Measurements from ENCODE around the gene ZNF827.
A peak's percentile ranks its signal among the peaks of the same experiment; 100 is the strongest.
"Not testable (repeated sequence)": the region's sequence is repeated elsewhere in the genome, so short reads cannot be mapped to it uniquely, and the experiment has no call there.

ZNF827 gene

DNA sequence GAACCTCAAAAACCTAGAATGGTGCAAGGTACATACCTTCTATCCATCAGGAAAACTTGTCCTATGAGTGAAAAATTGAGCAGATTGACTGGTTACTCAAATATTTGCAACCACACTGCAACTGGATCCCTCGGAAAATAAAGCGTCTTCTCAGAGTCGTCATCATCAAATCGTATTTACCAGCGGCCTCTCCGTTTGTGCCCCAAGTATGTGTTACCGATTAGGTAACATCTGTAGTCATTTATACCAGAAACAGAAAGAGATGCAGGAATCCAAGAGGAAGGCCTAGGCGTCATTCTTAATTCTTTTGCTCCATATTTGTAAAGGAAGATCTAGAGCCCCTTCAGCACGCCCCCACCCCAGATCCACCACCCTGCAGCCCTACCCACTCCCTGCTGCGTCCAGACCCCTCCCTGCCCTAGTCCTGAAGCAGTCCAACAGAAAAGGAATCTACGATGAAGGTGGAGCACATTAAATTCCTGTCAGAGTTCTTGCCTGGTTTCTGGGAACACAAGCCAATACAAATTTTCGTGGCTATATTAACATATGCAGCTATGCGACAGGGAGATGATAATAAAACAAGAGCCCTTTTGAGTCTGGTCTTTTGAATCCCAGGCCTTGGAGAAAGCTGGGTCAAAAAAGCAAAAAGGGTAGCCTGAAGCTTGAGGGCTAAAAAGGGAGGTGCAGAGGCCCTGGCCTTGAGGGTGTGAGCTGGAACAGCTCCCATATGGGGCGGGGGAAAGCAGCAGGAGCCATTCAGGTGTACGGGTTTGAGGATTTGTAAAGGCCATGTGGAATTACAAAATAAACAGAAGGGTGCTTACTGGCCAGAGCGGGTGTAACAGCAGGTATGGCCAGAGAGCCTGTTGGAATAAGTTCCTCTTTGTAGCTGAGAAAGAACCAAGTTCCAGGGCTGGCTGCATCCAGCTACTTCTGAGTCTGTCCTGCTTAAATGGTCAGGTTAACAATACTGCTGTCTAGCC lies 77.0 kb downstream of the ZNF827 start:
- no peak for DNase-seq

DNA sequence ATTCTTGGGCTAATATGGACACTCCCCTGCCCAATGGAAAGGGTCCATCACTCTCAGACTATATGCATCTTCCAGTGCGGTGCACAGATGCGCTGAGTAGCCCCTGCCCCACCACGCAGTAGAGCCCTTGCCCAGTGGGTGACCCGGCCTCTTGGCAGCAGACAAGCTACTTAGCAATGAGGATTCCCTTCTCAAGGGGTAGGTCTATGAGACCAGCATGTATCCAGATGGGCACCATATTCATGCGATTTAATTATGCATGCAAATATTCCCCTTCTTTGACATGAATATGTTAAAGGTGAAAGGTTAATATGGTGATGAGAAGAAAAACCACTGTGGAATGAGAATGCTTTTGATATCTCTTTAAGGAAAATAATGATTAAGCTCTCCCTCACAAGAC lies 77.7 kb downstream of the ZNF827 start:
- no peak for DNase-seq

DNA sequence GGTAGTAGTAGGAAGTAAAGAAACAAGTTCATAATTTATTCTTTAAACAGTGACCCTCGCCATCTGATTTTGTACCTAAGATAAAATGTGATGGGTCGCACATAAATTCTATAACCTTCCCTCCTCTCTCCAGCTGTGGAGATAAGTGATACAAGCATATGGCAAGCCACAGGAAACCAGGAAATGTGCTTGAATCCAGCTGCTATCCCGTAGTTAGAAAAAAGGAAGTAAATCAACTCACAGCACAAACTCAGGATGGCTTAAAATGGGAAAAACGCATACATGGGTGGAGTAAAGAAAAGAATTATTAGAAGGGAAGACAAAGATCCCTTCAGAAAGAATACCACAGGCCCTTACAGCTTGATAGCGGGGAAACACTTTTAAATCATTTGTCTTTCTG lies 78.2 kb downstream of the ZNF827 start:
- DNase-seq = no peak

DNA sequence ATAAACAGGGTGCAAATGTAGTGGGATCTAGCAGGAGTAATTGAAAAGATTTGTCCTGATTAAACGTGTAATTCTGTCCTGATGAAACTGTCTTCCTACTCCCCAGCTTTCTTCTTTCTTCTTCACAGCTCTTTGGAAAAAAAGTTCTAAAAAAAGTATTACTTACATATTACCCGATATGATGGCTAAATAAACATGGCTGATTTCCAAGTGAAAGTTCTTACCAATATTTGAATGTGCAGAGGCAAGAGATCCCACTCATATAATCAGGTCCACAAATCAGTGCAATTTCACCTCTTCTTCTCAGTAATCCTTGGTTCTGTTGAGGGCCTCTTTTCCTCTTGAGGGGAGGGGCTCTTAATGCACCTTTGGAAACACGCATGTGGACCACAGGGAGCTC lies 78.7 kb downstream of the ZNF827 start:
- no peak for DNase-seq

DNA sequence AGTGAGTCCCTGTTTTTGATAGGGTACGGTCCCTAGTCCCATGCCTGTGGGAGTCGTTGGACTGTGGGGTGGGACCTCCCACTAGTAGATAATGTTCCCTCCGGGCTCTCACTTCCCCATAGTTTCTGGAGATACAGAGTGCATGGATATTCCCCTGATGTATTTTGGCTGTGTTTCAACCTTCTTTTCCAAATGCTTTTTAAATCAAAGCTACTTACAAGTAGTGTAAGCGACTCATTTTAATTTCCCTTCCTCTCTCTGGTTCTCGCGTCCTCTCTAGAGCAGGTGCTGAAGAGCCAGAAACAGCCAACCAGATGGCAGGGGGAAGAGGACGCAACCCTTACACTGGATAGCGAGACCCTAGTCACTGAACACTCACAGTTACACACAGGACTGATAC lies 79.2 kb downstream of the ZNF827 start:
- no peak for DNase-seq

DNA sequence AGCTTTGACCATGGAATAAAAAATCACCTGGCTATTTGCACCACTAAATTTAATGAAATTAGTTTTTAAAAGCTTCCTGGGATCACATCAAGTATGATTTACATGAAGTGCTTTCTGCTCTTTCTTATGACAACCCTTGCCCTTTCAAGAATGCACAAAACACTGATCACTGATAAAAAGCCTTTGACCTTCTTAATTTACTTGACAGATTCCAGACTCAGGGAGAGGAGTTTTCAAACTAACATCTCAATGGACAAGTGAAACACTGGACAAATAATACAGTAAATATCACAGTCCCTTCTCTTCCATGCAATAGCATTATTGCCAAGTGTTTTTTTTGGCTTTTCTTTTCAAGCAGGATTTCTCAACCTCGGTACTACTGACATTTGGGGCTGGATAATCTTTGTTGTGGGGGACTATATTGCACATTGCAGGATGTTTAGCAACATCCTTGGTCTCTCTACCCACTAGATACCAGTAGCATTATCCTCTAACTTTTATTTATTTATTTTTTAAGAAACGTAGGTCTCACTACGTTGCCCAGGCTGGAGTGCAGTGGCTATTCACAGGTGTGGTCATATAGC lies 86.3 kb downstream of the ZNF827 start:
- DNase-seq = no peak

DNA sequence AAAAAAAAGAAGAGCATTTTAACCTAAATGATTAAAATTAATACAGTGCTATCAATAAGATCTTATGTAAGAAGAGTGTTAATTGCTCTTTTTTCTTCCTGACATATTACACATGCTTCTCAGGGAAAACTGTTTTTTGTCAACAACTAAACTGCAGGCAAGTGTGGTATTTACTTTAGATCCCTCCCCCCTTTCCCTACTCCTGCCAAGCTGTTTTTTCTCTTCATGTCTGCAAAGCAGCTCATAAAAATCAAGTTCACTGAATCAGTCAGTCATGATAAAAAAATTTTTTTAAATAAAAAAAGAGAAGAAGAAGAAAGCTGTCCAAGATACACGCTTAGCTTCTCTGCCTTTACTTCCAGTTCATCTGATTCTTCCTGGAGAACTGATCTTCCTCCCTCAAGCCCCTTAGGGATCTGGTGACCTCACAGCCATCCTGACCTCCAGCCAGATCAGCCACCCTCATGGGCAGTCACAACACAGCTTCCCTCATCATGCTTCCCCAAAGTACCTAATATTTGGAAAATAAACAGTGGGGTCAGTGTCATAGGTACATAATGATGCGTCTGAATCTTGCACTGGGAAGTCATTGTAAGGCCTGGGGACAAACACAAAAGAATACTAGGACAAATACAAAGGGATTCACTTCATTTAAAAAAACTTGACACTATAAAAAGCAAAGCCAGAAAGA lies 87.0 kb downstream of the ZNF827 start:
- no peak for DNase-seq

DNA sequence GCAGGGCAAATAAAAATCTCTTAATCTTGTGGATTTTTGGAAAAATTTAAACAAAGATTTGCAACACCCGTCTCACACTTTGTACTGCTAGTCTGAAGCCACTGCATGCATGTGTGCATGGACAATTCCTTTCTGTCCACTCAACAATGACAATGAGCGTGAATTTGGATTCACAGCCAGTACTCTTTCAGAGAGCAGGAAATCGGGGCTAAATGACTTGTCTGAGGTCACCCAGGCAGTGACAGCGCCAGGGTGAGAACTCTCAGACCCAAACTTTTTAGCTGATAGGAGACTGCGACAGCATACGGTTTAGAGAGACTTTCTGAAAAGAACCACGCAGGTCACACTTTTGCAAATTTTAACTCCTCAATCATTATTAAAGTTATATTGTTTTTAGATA lies 90.9 kb downstream of the ZNF827 start:
- no peak for DNase-seq

DNA sequence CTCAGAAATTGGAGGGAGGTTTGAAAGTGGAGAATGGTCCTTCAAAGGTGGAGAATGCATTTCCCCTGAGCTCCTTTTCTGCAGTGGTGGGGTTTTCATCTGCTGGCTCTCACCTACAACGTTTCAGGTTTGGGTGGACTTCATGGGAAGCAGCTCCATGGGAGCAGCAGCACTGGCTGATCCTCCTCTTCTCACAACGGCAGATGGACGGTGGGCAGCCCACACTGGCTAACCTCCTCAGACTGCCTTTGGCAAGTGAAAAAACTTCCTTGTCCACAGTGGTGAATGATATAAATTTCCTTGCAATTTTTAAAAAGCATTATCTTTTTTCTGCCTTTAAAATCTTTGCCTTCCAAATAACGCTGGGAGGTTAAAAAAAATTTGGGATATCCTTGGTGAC lies 93.5 kb downstream of the ZNF827 start:
- no peak for DNase-seq

DNA sequence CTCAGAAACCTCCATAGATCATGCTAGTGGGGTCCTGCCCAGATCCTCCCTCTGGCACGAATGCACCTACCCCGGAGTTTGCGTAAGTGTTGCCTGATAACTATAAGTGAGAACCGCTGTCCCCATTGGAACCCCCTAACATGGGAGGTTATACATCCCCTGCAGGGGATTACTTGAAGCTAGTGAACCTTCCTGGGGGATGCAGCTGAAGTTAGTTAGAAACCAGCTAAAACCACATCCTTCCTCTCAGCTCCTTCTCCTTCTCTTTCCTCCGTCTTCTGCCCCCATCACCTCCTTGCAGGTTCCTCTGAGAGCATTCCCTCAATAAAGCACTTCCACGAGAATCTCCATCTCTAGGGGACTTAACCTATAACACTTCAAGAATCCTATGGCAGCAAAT lies 95.0 kb downstream of the ZNF827 start:
- no peak for DNase-seq

DNA sequence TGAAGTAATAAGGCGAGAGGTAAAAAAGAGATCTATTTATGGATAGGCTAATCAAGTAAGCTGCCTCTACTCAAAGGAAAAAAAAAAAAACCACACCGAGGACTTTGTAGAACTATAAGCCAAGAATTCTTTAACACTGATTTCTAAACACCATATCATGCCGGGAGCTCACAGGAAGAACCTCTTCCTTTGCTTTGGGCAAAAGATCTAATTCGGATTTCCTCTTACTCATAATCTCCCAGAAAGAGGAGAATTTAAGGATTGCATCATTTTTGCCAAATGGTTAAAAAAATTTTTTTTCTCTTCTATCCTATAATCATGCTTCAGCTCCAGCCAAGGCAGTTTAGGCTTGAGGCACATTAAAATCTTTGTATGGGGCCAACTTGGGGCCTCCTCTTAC lies 95.5 kb downstream of the ZNF827 start:
- no peak for DNase-seq

DNA sequence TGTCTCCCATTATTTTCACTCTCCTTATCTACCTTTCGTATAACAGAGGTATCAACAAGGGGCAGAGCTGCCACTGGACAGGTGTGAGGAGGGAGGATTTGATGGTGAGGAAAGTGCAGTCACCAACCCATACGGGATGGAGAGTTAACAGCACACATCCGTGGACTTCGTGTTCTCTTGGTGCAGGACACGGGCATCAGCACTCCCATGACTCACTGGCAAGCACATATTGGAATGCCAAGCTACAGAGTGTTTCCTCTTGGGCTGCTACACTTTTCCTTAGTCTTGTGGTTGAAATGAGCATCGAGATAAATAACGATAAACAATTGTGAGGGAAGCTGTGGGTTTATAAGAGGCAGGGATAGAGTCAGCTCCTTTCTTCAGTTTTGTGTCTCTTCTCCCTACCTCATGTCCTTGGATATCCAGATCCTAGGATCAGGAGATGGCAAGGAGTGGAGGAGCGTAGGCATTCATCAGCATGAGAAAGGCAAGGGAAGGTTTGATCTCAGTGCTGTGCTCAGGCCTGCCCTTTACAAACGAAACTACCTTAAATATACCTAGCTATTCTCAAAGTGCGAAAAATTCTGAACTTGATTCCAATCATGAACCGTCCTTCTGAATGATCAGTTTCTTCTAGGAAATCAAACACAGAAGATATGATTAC lies 96.3 kb downstream of the ZNF827 start:
- no peak for DNase-seq

DNA sequence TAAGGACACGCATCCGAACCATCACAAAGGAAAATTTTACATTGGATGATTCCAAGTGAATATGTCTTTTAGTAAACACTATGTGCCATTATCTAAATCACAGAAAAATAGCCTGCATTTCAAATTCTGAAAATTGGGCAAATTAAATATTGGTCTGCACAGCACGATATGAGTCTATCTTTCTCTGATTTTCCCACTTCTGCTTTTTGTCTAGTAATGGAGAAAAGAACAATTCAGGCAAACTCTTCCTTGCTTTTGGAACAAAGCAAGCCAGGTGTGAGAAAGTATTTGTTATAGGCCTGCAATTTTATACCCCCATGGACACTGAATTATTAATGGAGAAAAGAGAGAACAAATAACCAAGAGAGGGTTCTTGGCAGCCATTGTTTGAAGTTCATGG lies 97.8 kb downstream of the ZNF827 start:
- no peak for DNase-seq

DNA sequence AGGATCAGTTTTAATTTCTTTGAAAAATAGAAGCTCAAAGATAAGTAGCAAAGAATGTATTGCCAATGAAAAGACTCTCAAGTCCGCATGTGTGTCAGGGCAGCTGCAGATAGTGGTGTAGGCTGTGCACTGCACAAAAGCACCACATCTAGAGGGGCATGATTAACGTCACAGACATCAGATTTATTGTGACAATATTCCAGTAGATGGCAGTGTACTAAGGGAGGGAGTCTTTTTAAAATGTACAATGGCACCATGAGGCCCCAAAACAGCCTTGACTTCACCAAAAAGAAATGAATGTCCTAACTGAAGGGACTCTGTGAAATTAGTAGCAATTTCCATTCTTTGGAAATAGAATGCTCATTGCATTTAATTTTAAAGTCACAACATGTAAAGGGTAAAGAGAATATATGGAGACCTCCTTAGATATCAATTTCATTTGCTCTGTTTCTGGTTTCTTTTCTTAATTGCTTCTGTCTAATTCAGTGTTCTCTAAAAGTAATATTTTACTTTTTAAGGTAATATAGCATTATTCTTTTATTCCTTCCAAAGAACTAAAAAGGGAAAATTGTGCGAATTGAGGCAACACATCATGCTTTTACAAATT lies 98.4 kb downstream of the ZNF827 start:
- DNase-seq = no peak

DNA sequence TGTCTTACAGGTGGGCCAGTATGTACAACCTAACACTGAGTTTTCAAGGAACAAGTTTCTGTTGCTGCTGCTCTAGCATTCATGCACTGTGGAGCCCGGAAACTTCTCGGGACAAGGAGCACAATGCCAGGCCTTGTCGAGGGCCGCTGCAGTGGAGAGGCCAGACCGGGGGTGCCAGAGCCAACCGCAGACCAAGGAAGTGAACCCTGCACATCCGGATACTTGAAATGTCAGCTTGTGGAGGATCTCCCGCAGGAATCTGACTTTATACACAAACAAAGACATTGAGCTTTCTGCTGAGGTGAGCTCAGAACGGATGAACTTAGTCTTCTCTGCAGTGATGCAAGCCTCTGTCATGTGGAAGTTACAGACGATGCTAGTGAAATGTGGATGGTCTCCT lies 99.5 kb downstream of the ZNF827 start:
- DNase-seq = no peak

DNA sequence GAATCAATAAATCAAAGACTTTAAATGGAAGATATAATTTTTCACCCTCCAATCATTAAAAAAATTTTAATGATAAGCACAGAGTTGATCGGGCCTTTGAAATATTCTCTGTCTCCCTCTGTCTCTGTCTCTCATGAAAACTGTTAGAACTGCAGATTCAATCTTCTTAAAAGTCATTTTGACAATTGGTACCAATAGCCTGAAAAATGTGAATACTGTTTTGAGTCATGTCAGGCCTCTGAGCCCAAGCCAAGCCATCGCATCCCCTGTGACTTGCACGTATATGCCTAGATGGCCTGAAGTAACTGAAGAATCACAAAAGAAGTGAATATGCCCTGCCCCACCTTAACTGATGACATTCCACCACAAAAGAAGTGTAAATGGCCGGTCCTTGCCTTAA lies 106.2 kb downstream of the ZNF827 start:
- not testable (repeated sequence) for DNase-seq

DNA sequence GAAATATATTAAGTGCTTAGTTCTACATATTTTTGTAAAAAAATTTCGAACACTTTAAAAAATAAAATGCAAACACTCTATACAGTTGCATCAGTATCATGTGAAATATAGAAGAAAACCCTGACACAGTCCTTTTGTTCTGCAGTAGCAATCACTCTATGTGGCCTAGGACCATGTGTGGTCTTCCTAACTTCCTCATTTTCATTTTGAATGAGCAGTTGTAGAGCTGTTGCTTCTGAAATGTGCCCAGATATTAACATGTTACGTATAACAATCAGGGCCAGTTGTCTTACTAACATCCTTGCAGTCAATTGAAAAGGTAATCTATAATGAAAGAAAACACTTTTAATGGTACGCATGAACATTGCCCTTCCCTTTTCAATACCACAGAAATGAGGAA lies 107.9 kb downstream of the ZNF827 start:
- no peak for DNase-seq

DNA sequence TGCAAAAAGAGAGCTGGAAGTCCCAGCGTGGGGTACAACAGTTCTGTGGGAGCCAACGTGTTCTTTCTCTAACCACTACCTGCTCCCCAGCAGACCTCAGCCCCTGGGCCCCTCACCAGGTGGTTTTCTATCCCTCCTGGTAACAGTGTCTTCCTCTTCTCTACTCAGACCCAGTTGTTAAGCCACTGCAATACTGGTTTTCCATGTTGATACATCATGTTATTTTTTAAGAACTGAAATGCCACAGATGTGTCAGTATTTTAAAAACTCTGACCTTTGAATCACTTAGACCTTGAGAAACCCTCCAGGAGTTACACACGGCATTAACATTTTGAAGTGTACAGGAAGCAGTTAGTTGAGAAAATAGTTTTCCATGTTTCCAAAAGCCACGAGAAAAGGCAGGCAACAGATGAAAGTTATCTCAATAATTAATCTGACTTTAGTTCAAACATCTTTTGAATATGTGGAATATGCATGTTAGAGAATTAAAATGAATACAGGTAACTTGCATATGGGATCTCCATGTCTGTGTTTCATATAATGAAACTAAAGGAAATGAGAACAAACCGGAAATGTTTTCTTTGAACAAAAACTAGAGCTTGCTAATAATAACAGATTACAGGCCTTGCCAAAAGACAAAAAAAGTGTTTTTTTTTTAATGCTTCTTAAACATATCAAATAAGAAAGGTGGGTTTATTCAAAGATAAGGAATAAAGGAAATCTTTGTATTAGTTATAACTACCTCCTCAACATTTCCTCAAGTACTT lies 108.8 kb downstream of the ZNF827 start:
- DNase-seq = peak; percentile 75

DNA sequence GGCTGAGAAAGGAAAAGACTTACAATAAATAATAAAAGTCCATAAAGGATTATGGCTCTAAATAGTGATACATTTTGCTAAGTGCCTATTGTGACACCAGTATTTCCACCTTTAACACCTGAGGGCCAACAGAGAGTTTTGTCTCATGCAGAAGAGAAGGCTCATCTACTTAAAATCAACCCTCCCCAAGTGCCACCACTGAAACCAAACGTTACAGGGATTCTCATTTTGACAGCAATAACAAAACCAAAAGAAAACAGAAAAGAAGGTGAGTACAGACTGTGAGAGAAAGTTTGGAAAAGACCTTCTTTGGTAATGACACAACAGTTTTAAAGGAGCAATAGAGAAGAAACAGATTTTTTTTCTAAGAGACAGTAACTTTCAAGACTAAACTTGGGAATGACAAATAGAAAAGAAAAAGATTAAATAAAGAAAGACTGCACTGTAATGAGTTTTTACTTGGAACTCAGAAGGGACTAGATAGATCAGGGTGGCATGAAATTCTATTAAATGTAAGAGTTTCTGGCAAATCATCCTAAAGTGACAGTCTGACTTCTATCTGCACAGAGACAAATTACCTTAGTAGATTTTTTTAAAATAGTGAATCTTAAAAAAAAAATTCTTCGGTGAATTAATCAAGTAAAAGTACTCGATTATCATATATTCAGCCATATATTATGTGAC lies 109.7 kb downstream of the ZNF827 start:
- DNase-seq = no peak

DNA sequence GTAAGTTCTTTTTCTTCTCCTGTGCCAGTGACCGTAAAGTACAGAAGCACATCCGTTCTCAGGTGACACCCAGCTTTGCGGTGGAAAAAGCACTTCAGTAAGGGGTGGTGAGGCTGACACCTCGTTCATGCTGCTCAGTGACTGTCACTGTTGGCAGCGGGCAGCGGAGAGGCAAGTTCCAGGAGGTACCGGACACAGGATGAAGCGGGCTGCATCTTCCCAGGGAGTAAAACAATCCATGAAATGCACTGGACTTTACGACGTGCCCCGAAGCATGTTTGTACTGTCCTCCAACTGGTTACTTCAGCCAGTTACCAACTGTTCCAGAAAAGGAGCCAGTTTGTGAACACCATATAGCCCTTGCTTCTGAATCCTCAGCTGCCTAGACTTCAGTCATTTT lies 110.7 kb downstream of the ZNF827 start:
- no peak for DNase-seq

DNA sequence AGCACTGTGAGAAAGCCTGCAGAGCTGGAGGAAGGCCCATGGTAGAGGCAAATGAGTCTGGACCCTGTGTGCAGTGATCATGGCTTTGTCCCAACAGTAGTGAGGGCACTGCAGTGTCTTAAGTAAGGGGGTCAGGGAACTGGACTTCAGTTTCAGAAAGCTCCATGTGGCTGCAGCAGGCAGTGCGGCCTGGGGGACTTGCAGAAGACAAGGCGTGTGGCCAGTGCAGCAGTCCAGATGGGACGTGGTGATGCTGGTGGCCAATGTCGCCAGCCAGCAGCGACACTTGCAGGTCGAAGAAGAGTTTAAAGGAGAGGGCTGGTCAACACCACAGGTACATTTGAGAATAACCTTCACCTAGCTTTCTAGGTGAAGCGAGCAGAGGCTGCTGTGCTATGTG lies 113.4 kb downstream of the ZNF827 start:
- DNase-seq = no peak

DNA sequence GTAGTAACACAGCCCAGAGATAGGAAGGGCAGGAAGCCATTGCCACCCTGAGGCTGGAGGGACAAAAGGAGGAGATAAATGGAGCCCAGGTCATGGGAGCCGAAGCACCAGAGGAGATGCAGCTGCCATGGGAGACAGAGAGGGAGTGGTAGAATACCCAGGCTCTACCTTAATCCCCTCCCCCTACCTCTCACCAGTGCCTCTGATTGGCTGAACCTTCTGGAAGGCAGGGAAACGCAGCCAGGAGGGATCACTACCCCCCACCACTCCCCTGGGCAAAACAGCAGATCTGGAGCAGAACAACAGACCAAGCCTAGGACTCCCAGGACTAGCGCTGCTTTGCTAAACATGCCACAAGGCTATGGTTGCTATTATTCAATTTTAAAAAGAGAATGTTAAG lies 114.2 kb downstream of the ZNF827 start:
- no peak for DNase-seq
